GM18870 (cell line): ENCODE measurements around the gene MOCS2.

Source experiments
- ATAC-seq: cut with Tn5 transposase; IDR thresholded peaks from one replicate; pipeline ENCODE4 v1.9.1; 2021; ENCODE audit warnings: moderate library complexity; ENCODE audit not compliant: unreplicated experiment

Gene MOCS2

GRCh38 chr5:53055365-53055764 lies 54.2 kb downstream of the MOCS2 start:
- ATAC-seq = no peak

DNA sequence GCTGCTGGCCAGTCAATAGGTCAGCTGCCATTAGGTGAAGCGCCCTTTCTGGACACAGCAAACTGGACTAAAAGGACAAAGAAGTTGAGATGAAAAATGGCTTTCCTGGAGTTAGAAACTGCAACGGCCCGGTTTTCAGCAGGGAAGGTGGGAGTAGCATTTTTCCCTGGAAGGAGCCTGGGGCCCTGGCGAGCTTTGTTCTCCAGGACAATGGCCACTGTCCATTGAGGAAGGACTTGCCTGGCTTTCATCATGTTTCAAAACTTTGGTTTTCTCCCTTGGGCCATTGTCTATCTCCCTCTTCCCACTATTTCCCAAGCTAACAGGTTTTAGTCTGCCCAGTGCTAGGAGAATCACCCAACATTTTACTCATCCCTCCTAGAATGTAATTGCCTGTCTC lies 56.2 kb downstream of the MOCS2 start:
- no peak for ATAC-seq

DNA sequence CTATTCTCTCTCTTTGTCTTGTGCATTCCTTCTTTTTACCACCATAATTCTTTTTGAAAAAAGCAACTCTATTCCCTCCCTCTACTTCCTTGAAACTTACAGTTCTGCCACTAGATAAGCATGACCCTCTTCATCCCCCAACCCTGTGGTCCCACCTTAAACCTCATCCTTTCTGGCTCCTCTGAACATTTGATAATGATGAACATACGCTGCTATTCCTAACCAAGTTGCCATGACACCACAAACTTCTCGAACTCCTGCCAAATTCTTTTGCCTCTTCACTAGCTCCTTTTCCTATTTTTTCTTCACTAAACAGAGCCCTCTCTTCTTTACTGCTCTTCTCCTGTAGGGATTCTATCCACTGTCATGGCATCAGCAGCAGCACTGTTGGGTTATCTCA lies 57.1 kb downstream of the MOCS2 start:
- no peak for ATAC-seq

DNA sequence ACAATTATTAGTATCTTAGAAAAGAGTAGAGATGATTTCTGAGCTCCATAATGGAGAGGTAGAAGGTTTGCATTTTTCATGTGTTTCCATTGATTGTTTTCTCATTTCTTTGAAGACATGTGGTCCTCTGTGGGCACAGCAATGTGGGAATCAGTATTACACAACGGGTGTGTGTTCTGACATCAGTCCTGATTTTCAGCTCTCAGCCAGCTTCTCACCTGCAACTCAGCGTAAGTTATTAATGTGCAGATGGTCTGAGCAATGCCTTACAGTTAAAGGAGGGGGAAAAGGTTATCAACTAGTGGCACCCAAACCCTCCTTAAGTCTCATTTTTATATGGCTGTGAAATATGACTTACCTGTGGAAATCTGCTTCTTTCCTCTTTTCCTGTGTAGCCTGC lies 61.3 kb downstream of the MOCS2 start:
- ATAC-seq = no peak
